IPS-NIHi7 (cell line): Measurements from ENCODE around the gene SNTG2.
"Not testable (repeated sequence)": the region's sequence is repeated elsewhere in the genome, so short reads cannot be mapped to it uniquely, and the experiment has no call there.

Experiments used
- DNase-seq: peaks from one replicate; pipeline ENCODE4 v3.0.0; 2012; ENCODE audit warnings: mixed read lengths; ENCODE audit errors: extremely low spot score

SNTG2 gene

GRCh38 chr2:1407950-1408675 is 457.5 kb downstream of the SNTG2 start:
- DNase-seq: no peak

- DNase-seq: no peak
These were observed 462.6 kb downstream of the SNTG2 start, which contains the start of gene TPO for GRCh38 chr2:1413156-1413710. Gene TPO, plus strand, starts transcription at chr2:1413463. Its CDS starts 946 bp downstream, at chr2:1414409.

GRCh38 chr2:1414121-1414520 is 463.5 kb downstream of the SNTG2 start:
- DNase-seq: no peak

GRCh38 chr2:1414901-1415300 is 464.3 kb downstream of the SNTG2 start:
- not testable (repeated sequence) for DNase-seq

- DNase-seq: no peak
These were observed 464.9 kb downstream of the SNTG2 start for GRCh38 chr2:1415501-1415900.
